Brain microvascular endothelial cell (primary cell): ENCODE results near the gene XAGE5.
"Not testable (repeated sequence)": the region's sequence is repeated elsewhere in the genome, so short reads cannot be mapped to it uniquely, and the experiment has no call there.

Source experiments
- DNase-seq: peaks from one replicate; pipeline ENCODE4 v3.0.0-alpha.2; 2020
- H3K27ac ChIP-seq: fragments of 250-450 bp; sonication (Bioruptor Pico); 2 replicates; pipeline ENCODE4 v1.5.1; 2020; ENCODE audit warnings: mild to moderate bottlenecking, moderate library complexity
- H3K27me3 ChIP-seq: fragments of 250-450 bp; sonication (Bioruptor Pico); replicated peaks from 2 replicates; pipeline ENCODE4 v1.5.1; 2020; ENCODE audit warnings: mild to moderate bottlenecking
- H3K36me3 ChIP-seq: fragments of 250-450 bp; sonication (Bioruptor Pico); replicated peaks from 2 replicates; pipeline ENCODE4 v1.5.1; 2020; ENCODE audit warnings: mild to moderate bottlenecking
- H3K4me3 ChIP-seq: 2 replicates; pipeline ENCODE4 v1.5.1; 2011; ENCODE audit warnings: low read depth, mild to moderate bottlenecking, control low read depth, low read length, moderate library complexity
- in situ Hi-C: cut with HindIII; loops from 2 replicates; pipeline ENCODE4 v1.10.0; 2017; ENCODE audit warnings: low sequenced_read_pairs, low pct_ligation_motif_present
- TF ChIP-seq, protein P1 (sequence below): IDR thresholded peaks from 2 replicates; pipeline ENCODE4 v1.5.1; 2011; ENCODE audit warnings: low read depth, mild to moderate bottlenecking, moderate library complexity, low read length, control low read depth, inconsistent platforms; ENCODE audit errors: missing control alignments

The XAGE5 gene

DNA sequence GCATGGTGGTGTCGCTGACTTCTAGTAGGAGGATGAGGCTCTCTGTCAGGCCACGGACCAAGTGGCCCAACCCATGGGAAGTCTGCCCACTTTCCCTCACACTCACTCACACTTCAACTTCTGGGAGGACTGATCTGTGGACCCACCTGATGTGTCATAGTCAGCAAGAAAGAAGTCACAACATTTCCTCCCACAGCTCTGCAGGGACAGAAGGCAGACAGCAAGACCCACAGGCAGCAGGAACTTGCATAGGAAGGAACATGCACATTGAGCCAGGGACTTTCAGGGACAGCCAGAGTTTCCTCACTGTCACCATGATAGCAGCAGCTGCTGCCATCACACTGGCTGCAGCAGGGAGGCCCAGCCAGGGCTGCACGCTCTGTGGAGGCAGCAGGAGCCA is 19.5 kb downstream of the XAGE5 start:
- TF ChIP-seq, protein P1, sequence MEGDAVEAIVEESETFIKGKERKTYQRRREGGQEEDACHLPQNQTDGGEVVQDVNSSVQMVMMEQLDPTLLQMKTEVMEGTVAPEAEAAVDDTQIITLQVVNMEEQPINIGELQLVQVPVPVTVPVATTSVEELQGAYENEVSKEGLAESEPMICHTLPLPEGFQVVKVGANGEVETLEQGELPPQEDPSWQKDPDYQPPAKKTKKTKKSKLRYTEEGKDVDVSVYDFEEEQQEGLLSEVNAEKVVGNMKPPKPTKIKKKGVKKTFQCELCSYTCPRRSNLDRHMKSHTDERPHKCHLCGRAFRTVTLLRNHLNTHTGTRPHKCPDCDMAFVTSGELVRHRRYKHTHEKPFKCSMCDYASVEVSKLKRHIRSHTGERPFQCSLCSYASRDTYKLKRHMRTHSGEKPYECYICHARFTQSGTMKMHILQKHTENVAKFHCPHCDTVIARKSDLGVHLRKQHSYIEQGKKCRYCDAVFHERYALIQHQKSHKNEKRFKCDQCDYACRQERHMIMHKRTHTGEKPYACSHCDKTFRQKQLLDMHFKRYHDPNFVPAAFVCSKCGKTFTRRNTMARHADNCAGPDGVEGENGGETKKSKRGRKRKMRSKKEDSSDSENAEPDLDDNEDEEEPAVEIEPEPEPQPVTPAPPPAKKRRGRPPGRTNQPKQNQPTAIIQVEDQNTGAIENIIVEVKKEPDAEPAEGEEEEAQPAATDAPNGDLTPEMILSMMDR: no peak
- Histone ChIP-seq H3K27ac (no peak overlapping the region), H3K27me3 (no peaks in the 10 kb centered on the region), H3K4me3 (no peak overlapping the region), H3K36me3 (no peaks in the 10 kb centered on the region)
- no peak for DNase-seq
- in situ Hi-C loops: no loop called here

DNA sequence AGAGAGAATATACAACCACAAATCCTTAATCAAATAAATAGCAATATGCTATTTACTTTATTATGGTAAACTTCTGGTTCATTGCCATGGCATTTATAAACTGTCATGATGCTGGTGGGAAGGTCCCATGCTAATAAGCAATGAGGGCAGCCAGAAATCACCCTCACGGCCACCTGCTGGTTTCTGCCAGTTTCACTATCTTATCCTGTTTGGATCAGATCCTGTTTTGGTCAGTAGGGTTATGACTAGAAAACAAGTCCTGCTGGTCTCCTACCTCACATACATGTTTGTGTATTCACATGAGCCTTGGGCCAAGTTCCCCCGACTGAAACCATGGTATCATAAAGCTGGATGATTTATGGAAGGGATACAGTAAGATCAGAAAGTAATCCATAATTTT is 28.1 kb downstream of the XAGE5 start:
- no peak for DNase-seq
- Histone ChIP-seq H3K27me3 (no peaks in the 10 kb centered on the region), H3K27ac (no peak overlapping the region), H3K4me3 (no peak overlapping the region), H3K36me3 (no peaks in the 10 kb centered on the region)
- in situ Hi-C loops: no loop called here
- TF ChIP-seq, protein P1: no peak

GRCh38 chrX:52843619-52844018 is 32.5 kb downstream of the XAGE5 start:
- H3K4me3 ChIP-seq, DNase-seq, H3K36me3 ChIP-seq, in situ Hi-C loops, H3K27ac ChIP-seq, H3K27me3 ChIP-seq: not testable (repeated sequence)

GRCh38 chrX:52852110-52852860 is 41.2 kb downstream of the XAGE5 start:
- H3K27ac ChIP-seq: peak overlapping the region; percentile 45
- H3K27me3 ChIP-seq: no peaks in the 10 kb centered on the region
- TF ChIP-seq, protein P1: no peak

DNA sequence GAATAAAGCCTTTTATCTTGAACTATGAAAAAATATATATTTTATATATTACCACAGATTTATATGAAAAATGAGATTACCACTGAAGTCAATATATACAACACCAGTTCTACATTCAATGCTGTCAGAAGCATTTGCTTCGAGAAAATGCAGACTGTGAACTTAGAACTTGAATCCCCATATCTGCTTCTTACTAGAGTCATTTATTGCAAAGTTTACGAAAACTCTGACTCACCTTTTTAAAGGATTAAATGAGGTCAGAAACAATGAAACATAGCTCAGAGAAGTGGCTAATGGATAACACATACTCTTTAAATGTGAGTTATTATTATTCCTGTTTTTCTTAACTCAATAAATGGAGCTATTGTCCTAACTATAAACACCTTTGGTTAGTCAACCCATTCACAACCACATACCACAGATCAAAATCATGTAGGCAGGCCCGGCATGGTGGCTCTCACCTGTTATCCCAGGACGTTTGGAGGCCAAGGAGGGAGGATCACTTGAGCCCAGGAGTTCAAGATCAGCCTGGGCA is 46.0 kb downstream of the XAGE5 start:
- H3K27ac ChIP-seq, H3K4me3 ChIP-seq, H3K36me3 ChIP-seq, in situ Hi-C loops, H3K27me3 ChIP-seq, DNase-seq: not testable (repeated sequence)

More at GRCh38 chrX:52852110-52852860, 41.2 kb downstream of the XAGE5 start:
- no peak overlapping the region for H3K4me3 ChIP-seq
- DNase-seq: peak; percentile 9
- no peaks in the 10 kb centered on the region for H3K36me3 ChIP-seq
- in situ Hi-C loops: no loop called here

DNA sequence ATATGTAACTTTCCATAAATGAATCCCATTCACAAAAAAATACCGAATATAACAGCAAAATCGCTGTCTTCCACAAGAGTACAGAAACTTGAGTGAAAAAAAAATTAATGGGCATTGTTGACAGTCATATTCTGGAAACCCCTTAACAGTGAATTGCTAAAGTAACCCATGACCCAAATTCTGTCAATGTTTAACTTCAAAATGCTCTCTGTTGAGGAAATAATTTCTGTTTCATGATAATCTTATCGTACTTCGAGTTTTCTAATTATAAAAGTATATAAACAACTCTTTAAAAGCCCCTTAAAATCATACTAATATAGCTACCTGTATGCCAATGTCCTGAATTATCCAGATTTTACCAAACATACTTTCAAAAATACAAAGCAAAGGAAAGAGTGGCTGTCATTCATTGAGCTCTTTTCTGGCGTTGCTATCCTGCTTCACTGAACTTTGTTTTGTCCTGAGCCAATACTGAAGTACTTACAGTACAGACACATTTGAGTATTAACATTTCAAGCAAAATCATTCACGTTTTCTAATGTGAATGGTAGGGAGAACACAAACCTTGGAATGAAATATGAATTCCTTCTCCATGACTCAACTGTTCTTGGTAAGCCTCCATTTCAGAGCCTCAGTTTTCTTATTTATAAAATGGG is 54.4 kb downstream of the XAGE5 start:
- no peak for DNase-seq
- no peaks in the 10 kb centered on the region for H3K27me3 ChIP-seq
- H3K4me3 ChIP-seq: no peak overlapping the region
- no peaks in the 10 kb centered on the region for H3K36me3 ChIP-seq
- H3K27ac ChIP-seq: no peak overlapping the region
- in situ Hi-C loops: no loop called here
- TF ChIP-seq, protein P1: no peak
